ENCODE results near the gene FNIP2. TPM values are rescaled to one million over a fixed set of nuclear protein-coding genes. Genes with fewer than 3 reads are reported as not detected.

FNIP2 gene
- total and polyA plus RNA-seq, 9 of the 15 experiments (the other 6 are each of a cell fraction or from before 2014, with no cell fraction given) = 1.7 to 15.5 (median 8.3) TPM

GRCh38 chr4:158811216-158811540 lies 42.4 kb downstream of the FNIP2 start:
- no peaks in the 10 kb centered on the region for H3K9me1 ChIP-seq (ENCODE audit: control insufficient read depth, insufficient read depth, low read length)
- in situ Hi-C loops (cut with MboI) = no loop called here
- no peak overlapping the region for H3K9ac ChIP-seq (ENCODE audit: insufficient read depth in 1 of 2, low read depth in 2 of 2, low read length in 2 of 2)
- no peak for TF ChIP-seq HMBOX1 (IDR thresholded peaks at IDR 0.05)
- TF ChIP-seq CHD2 (IDR thresholded peaks at IDR 0.05; ENCODE audit: low read depth, low read length) = no peak
- no peak for TF ChIP-seq HIVEP1 (CRISPR knock-in tag; IDR thresholded peaks at IDR 0.05)
- TF ChIP-seq, protein P1, sequence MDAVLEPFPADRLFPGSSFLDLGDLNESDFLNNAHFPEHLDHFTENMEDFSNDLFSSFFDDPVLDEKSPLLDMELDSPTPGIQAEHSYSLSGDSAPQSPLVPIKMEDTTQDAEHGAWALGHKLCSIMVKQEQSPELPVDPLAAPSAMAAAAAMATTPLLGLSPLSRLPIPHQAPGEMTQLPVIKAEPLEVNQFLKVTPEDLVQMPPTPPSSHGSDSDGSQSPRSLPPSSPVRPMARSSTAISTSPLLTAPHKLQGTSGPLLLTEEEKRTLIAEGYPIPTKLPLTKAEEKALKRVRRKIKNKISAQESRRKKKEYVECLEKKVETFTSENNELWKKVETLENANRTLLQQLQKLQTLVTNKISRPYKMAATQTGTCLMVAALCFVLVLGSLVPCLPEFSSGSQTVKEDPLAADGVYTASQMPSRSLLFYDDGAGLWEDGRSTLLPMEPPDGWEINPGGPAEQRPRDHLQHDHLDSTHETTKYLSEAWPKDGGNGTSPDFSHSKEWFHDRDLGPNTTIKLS (IDR thresholded peaks at IDR 0.05; ENCODE audit: borderline replicate concordance, low read depth) = no peak
- no peak for TF ChIP-seq THRAP3 (IDR thresholded peaks at IDR 0.05; ENCODE audit: borderline replicate concordance)
- no peak for TF ChIP-seq YBX1 (IDR thresholded peaks at IDR 0.05)
- H4K20me1 ChIP-seq (replicated peaks; ENCODE audit: control insufficient read depth, insufficient read depth, low read length) = 0 out of 2 replicates have a peak, but pooled peaks cover under 1% of the 10 kb centered on the region
- no peaks in the 10 kb centered on the region for H3K9me3 ChIP-seq (replicated peaks; ENCODE audit: control insufficient read depth, insufficient read depth, low read depth, low read length)
- H3K27ac ChIP-seq (ENCODE audit: extremely low read depth, low read depth, low read length) = no peak overlapping the region
- H3K4me2 ChIP-seq (ENCODE audit: insufficient read depth, low read length) = no peak overlapping the region
- H3K79me2 ChIP-seq (ENCODE audit: control insufficient read depth, insufficient read depth, low read length) = peaks cover 11% of the 10 kb centered on the region; the same call in 1 of the 3 replicates
- H3K36me3 ChIP-seq (ENCODE audit: control insufficient read depth, insufficient read depth, low read length) = no peaks in the 10 kb centered on the region; the same call in 2 of the 3 replicates
- DNase-seq (ENCODE audit: extremely low read depth in 1 of 4, low spot score in 3 of 4) (no peak), FAIRE-seq (no peak), ATAC-seq (no peak)
- peaks cover 16 to 35% of the 10 kb centered on the region in 2 experiments for H3K4me1 ChIP-seq (replicated peaks in 1 of 2; ENCODE audit: control insufficient read depth in 2 of 2, insufficient read depth in 2 of 2, low read length in 2 of 2)
- POLR2A ChIA-PET = interaction anchor here (0.7 to 1.1 kb wide), 4 partner anchors 9 to 56 kb away, joined by 3 to 4 read pairs (median 4); no protein-coding TSS in a partner anchor
- H3K27me3 ChIP-seq (ENCODE audit: control insufficient read depth in 2 of 2, insufficient read depth in 2 of 2, low read length in 2 of 2) = no peaks in the 10 kb centered on the region
- no peak overlapping the region for H3K4me3 ChIP-seq
- CTCF ChIA-PET (ENCODE audit: low intra/inter-chr PET ratio) = no interaction called here
- no peak overlapping the region; the same call in 1 of the 2 replicates for H2AFZ ChIP-seq (ENCODE audit: low read depth, low read length)
- intact Hi-C loops (cut with micrococcal nuclease) = no loop called here
- no TSS peak for BruUV-seq (replicated peaks)

All from K562 (cell line).